Lower leg skin (tissue), 3 donors: ENCODE data around the gene SMIM23.
"Not testable (repeated sequence)": the region's sequence is repeated elsewhere in the genome, so short reads cannot be mapped to it uniquely, and the experiment has no call there.

ENCODE experiments used
- CTCF ChIP-seq, 3 donors: fragments of 450-650 bp; IDR thresholded peaks; one replicate each; pipeline ENCODE4 v1.5.1; 2016; ENCODE audit warnings: antibody characterized with exemption in 3 of 3, mild to moderate bottlenecking in 3 of 3, moderate library complexity in 2 of 3
- POLR2A ChIP-seq, 2 donors: fragments of 450-650 bp; IDR thresholded peaks; one replicate each; pipeline ENCODE4 v1.6.1; 2016 to 2017; ENCODE audit warnings: antibody characterized with exemption in 2 of 2, mild to moderate bottlenecking in 1 of 2, moderate library complexity in 1 of 2

- TF ChIP-seq CTCF, POLR2A (IDR thresholded peaks at IDR 0.05): not testable (repeated sequence)
Measured at GRCh38 chr5:171781744-171782143, 3.9 kb upstream of the SMIM23 start.
